ENCODE data around the gene GALR2.

GALR2 gene

DNA sequence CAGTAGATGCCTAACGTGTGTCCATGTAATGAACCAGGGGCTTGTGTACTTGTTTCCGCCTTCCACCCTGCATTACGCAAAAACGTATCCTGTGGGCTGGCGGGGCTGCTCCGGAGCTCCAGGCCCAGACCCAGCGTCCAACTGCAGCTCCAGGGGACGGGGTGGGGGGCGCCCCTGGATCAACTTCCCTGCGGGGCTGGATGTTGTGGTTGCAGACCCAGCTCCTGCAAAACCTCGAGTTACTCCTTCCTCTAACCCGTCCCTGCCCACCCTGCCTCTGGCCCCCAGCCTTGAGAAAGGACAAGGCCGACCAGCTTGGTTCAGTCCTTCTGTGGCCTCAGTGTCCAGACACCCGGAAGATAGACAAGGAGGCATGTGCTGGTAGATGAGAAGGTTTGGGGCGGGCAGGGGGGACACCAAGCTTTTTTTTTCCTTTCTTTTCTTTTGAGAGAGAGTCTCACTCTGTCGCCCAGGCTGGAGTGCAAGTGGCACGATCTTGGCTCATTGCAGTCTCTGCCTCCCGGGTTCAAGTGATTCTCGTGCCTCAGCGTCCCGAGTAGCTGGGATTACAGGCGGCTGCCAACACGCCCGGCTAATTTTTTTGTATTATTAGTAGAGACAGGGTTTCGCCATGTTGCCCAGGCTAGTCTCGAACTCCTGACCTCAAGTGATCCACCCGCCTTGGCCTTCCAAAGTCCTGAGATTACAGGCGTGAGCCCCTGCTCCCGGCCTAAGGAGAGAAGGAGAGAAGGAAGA lies 29.7 kb downstream of the GALR2 start:
- DNase-seq (ENCODE audit: low read depth): no peak
- TF ChIP-seq, protein P1, sequence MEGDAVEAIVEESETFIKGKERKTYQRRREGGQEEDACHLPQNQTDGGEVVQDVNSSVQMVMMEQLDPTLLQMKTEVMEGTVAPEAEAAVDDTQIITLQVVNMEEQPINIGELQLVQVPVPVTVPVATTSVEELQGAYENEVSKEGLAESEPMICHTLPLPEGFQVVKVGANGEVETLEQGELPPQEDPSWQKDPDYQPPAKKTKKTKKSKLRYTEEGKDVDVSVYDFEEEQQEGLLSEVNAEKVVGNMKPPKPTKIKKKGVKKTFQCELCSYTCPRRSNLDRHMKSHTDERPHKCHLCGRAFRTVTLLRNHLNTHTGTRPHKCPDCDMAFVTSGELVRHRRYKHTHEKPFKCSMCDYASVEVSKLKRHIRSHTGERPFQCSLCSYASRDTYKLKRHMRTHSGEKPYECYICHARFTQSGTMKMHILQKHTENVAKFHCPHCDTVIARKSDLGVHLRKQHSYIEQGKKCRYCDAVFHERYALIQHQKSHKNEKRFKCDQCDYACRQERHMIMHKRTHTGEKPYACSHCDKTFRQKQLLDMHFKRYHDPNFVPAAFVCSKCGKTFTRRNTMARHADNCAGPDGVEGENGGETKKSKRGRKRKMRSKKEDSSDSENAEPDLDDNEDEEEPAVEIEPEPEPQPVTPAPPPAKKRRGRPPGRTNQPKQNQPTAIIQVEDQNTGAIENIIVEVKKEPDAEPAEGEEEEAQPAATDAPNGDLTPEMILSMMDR (IDR thresholded peaks at IDR 0.05; ENCODE audit: low read length, missing control alignments): no peak
- H3K4me3 ChIP-seq (replicated peaks; ENCODE audit: low read depth, low read length): peak overlapping the region; percentile 86

GRCh38 chr17:76104896-76105231 lies 30.3 kb downstream of the GALR2 start:
- TF ChIP-seq, protein P1 (IDR thresholded peaks at IDR 0.05; ENCODE audit: low read length, missing control alignments): no peak
- H3K4me3 ChIP-seq (replicated peaks; ENCODE audit: low read depth, low read length): no peak overlapping the region
- DNase-seq (ENCODE audit: low read depth): no peak

DNA sequence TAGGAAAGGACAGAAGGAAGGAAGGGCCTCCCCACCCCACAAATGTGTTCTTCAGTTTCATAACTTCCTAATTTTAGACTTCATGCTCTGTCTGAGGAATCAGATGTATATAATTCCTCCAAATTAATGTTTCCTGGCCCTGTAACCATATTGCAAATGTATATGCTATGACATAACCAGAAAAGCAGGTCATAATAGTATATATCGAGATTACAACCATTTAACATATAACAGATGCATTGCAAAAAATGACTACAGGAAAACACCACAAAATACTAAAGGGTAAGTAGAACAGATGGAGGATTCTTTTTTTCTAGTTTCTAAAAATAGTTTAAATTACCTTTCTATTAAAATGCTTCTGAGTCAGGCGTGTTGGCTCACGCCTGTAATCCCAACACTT lies 32.1 kb downstream of the GALR2 start:
- no peak for DNase-seq (ENCODE audit: low read depth)
- H3K4me3 ChIP-seq (replicated peaks; ENCODE audit: low read depth, low read length): no peak overlapping the region
- TF ChIP-seq, protein P1 (IDR thresholded peaks at IDR 0.05; ENCODE audit: low read length, missing control alignments): no peak

DNA sequence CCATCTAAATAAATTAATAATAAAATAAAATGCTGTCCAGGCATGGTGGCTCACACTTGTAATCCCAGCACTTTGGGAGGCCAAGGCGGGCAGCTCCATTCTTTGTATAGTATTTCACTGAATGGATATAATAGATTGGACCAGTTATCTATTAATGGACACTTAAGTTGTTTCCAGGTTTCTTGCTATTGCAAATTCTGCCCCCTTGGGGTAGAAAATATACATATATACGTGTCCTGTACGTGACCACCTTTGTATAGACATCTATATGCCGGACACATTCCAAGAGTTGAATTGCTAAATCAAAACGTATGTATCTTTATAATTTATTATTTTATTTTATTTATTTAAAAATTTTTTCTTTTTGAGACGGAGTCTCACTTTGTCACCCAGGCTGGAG lies 32.9 kb downstream of the GALR2 start:
- no peak overlapping the region for H3K4me3 ChIP-seq (replicated peaks; ENCODE audit: low read depth, low read length)
- DNase-seq (ENCODE audit: low read depth): peak; percentile 27
- TF ChIP-seq, protein P1 (IDR thresholded peaks at IDR 0.05; ENCODE audit: low read length, missing control alignments): peak; percentile 17

- no peak for DNase-seq (ENCODE audit: low read depth)
- TF ChIP-seq, protein P1 (IDR thresholded peaks at IDR 0.05; ENCODE audit: low read length, missing control alignments): no peak
Observed at GRCh38 chr17:76111956-76112355, 37.4 kb downstream of the GALR2 start.

DNA sequence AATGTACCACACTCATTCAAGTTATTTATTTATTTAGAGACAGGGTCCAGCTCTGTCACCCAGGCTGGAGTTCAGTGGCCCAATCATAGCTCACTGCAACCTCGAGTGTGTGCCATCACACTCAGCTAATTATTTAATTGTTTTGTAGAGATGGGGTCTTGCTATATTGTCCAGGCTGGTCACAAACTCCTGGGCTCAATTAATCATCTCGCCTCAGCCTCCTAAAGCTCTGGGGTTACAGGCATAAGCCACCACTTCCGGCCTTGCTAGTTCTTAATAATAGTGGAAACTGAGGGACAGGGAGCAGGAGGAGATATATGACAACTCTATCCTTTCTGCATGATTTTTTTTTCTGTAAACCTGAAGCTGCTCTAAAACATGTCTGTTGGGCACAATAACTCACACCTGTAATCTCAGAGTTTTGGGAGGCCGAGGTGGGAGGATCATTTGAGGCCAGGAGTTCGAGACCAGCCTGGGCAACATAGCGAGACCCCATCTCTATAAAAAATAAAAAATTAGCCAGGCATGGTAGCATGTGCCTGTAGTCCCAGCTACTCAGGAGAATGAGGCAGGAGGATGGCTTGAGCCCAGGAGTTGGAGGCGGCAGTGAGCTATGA lies 40.7 kb downstream of the GALR2 start:
- TF ChIP-seq, protein P1 (IDR thresholded peaks at IDR 0.05; ENCODE audit: low read length, missing control alignments): no peak
- DNase-seq (ENCODE audit: low read depth): no peak
- no peak overlapping the region for H3K4me3 ChIP-seq (replicated peaks; ENCODE audit: low read depth, low read length)

More at GRCh38 chr17:76111956-76112355, 37.4 kb downstream of the GALR2 start:
- no peak overlapping the region for H3K4me3 ChIP-seq (replicated peaks; ENCODE audit: low read depth, low read length)

All from fibroblast of pulmonary artery (primary cell).